Measurements from ENCODE around the gene PACRG. TPM values are rescaled to one million over a fixed set of nuclear protein-coding genes. Genes with fewer than 3 reads are reported as not detected.

PACRG gene
- total RNA-seq, 1 donor from 2014 or later = 1.1 TPM

- no peaks in the 10 kb centered on the region for H3K9me3 Mint-ChIP-seq (ENCODE audit: low read depth)
- TF ChIP-seq CTCF (IDR thresholded peaks at IDR 0.05) = no peak
- peak overlapping the region; percentile 57 for H3K4me3 Mint-ChIP-seq (ENCODE audit: unreplicated experiment)
- H3K27me3 Mint-ChIP-seq (ENCODE audit: low read depth) = no peaks in the 10 kb centered on the region
- peaks cover 24% of the 10 kb centered on the region for H3K4me1 Mint-ChIP-seq (ENCODE audit: low read depth)
- DNase-seq (ENCODE audit: low spot score) = no peak
- H3K36me3 Mint-ChIP-seq (ENCODE audit: low read depth) = no peaks in the 10 kb centered on the region
- peak overlapping the region; percentile 85 for H3K27ac Mint-ChIP-seq (ENCODE audit: unreplicated experiment)
Observed at GRCh38 chr6:163260911-163261310, 533.1 kb downstream of the PACRG start.

DNA sequence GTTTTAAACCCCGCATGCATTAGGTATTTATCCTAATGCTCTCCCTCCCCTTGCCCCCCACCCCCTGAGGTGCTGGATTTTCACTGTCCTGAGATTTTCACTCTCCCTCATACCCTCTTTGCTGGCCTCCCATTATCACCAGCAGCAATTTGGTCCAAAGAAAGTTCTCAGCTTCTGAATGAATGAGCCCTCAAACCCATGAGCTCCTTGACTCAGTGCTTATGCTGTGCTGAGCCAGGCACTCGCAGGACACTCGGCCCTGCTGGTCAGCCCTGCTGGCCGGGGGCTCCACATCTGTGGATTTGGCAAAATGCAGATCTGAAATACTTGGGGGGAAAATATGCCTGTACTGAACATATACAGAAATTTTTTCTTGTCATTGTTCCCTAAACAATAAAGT lies 533.6 kb downstream of the PACRG start:
- Mint-ChIP-seq H3K27ac (ENCODE audit: unreplicated experiment) (no peak overlapping the region), H3K4me1 (ENCODE audit: low read depth) (peaks cover 24% of the 10 kb centered on the region), H3K9me3 (ENCODE audit: low read depth) (no peaks in the 10 kb centered on the region), H3K27me3 (ENCODE audit: low read depth) (no peaks in the 10 kb centered on the region), H3K4me3 (ENCODE audit: unreplicated experiment) (peak overlapping the region; percentile 57), H3K36me3 (ENCODE audit: low read depth) (no peaks in the 10 kb centered on the region)
- no peak for TF ChIP-seq CTCF (IDR thresholded peaks at IDR 0.05)
- no peak for DNase-seq (ENCODE audit: low spot score)

- Mint-ChIP-seq H3K4me3 (ENCODE audit: unreplicated experiment) (no peak overlapping the region), H3K36me3 (ENCODE audit: low read depth) (no peaks in the 10 kb centered on the region), H3K9me3 (ENCODE audit: low read depth) (no peaks in the 10 kb centered on the region), H3K4me1 (ENCODE audit: low read depth) (peaks cover 24% of the 10 kb centered on the region), H3K27me3 (ENCODE audit: low read depth) (no peaks in the 10 kb centered on the region), H3K27ac (ENCODE audit: unreplicated experiment) (no peak overlapping the region)
- no peak for TF ChIP-seq CTCF (IDR thresholded peaks at IDR 0.05)
- no peak for DNase-seq (ENCODE audit: low spot score)
Observed at GRCh38 chr6:163262080-163262479, 534.3 kb downstream of the PACRG start.

GRCh38 chr6:163263196-163263595 lies 535.4 kb downstream of the PACRG start:
- DNase-seq (ENCODE audit: low spot score) = no peak
- Mint-ChIP-seq H3K36me3 (ENCODE audit: low read depth) (no peaks in the 10 kb centered on the region), H3K4me3 (ENCODE audit: unreplicated experiment) (no peak overlapping the region), H3K4me1 (ENCODE audit: low read depth) (peaks cover 24% of the 10 kb centered on the region), H3K9me3 (ENCODE audit: low read depth) (no peaks in the 10 kb centered on the region), H3K27me3 (ENCODE audit: low read depth) (no peaks in the 10 kb centered on the region), H3K27ac (ENCODE audit: unreplicated experiment) (peak overlapping the region; percentile 17)
- no peak for TF ChIP-seq CTCF (IDR thresholded peaks at IDR 0.05)

DNA sequence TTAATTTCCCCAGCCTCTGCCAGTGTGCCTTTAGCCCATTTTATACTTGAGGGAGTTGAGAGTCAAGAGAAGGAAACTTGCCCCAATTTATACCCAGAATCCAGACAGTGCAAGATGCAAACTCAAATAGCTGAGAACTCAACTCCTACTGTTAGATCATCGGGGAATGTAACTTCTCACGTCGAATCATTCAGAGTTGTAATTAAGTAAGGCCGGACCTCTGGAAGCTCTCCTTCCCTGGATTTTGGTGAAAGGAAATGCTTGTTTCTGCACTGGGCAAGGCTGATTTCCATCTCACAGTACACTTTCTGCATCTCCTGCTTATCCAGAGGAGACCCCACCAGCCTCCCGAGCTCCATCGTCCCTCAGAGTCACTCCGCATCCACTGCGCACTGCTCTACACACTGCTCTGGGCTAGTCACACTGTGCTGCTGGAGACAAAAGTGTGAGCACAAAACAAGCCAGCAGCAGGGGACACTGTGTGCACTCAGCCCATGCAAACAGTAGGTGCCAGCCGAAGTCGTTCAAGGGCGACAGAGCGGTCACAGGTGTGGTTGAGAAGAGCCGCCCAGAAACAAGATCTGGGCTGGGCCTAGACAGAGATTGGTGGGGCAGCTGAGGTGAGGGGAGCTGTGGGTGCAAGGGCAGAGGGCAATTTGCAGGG lies 536.4 kb downstream of the PACRG start:
- no peak for TF ChIP-seq CTCF (IDR thresholded peaks at IDR 0.05)
- Mint-ChIP-seq H3K27me3 (ENCODE audit: low read depth) (no peaks in the 10 kb centered on the region), H3K9me3 (ENCODE audit: low read depth) (no peaks in the 10 kb centered on the region), H3K36me3 (ENCODE audit: low read depth) (no peaks in the 10 kb centered on the region), H3K27ac (ENCODE audit: unreplicated experiment) (no peak overlapping the region), H3K4me3 (ENCODE audit: unreplicated experiment) (no peak overlapping the region), H3K4me1 (ENCODE audit: low read depth) (peaks cover 24% of the 10 kb centered on the region)
- DNase-seq (ENCODE audit: low spot score) = no peak
